Bone marrow (tissue), 2 donors: ENCODE data around the gene RORB.

Source experiments
- DNase-seq, 2 donors: peaks; one replicate each; lab custom pipeline; 2025; lab: John Stamatoyannopoulos, UW

Gene RORB

GRCh38 chr9:74719306-74719705, 222.2 kb downstream of the RORB start:
- DNase-seq = no peak

GRCh38 chr9:74721696-74722660, 224.8 kb downstream of the RORB start:
- no peak for DNase-seq

- no peak for DNase-seq
Measured at GRCh38 chr9:74724317-74724716, 227.2 kb downstream of the RORB start.

GRCh38 chr9:74726581-74726980, 229.4 kb downstream of the RORB start:
- no peak for DNase-seq

GRCh38 chr9:74728176-74728575, 231.0 kb downstream of the RORB start:
- DNase-seq = no peak

GRCh38 chr9:74729136-74729695, 232.1 kb downstream of the RORB start:
- no peak for DNase-seq

- no peak for DNase-seq
Measured at GRCh38 chr9:74735761-74736160, 238.6 kb downstream of the RORB start.

- DNase-seq = no peak
Measured at GRCh38 chr9:74736646-74737045, 239.5 kb downstream of the RORB start.

GRCh38 chr9:74742191-74742790, 245.2 kb downstream of the RORB start:
- no peak for DNase-seq
